GM18517 (cell line): ENCODE results near the gene STRIP2.

Source experiments
- ATAC-seq: cut with Tn5 transposase; IDR thresholded peaks from one replicate; pipeline ENCODE4 v1.9.1; 2021; ENCODE audit warnings: mild to moderate bottlenecking, moderate library complexity; ENCODE audit not compliant: unreplicated experiment

The STRIP2 gene

DNA sequence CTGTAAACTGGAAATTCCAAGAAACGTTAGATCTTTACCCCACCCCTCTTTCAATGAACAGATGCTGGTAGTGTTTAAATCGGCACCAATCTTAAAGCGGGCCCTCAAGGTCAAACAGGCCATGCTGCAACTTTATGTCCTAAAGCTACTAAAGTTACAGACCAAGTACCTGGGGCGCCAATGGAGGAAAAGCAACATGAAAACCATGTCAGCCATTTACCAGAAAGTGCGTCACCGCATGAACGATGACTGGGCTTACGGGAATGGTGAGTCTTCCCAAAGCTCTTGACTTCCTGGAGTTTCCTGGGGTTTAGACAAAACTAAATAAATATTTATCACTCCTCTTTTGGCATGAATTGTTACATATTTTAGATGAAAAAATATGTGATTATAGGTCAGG, 48.5 kb downstream of the STRIP2 start:
- ATAC-seq: no peak

DNA sequence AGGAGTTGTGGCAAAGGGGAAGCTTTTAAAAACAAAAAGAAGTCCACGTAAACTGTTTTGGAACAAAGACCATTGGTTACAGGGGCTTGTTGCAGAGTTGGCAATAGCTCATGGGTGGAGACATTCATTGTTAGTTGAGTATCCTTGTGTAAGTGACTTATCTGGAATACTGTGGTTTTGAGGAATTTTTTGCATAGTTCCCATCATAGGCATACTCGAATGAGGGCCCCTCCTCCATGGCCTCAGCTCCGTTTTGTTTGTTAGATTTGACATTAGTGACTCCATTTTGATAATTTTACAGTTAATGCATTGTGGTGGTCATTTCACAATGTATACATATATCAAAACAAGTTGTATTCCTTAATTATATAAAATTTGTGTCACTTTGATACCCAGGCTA, 55.3 kb downstream of the STRIP2 start:
- ATAC-seq: no peak

DNA sequence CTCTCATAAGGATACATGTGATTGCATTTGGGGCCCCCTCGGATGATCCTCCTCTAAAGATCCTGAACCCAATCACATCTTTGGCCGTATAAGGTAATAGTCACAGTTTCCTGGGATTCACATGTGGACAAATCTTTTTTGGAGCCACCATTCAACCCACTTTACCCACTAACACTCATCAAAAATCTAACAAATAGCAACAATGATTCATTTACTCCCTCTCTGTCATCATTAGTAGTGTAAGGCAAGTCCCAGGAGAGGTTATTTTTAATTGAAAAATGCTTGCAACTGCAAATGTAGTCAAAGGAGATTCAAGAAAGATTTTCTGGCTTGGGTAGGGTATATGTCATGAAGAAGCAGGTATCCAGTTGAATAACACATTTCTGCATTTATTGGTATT, 58.2 kb downstream of the STRIP2 start:
- no peak for ATAC-seq

DNA sequence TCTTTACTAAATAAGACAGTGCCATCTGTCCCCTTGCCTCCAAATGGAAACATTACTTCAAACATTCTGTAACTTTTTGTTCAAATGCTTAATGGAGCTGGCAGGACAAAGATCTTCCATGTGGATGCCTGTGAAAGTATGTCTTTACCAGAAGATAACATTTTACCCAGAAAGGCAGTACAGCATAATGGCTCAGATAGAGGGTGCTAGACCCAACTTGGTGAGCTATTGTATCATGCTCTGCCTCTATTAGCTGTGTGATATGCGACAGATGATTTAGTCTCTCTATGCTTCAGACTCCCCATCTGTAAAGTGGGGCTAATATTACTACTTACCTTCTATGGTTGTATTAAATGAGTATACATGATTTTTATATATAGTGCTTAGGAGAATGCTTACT, 59.3 kb downstream of the STRIP2 start:
- peak; percentile 19 for ATAC-seq

DNA sequence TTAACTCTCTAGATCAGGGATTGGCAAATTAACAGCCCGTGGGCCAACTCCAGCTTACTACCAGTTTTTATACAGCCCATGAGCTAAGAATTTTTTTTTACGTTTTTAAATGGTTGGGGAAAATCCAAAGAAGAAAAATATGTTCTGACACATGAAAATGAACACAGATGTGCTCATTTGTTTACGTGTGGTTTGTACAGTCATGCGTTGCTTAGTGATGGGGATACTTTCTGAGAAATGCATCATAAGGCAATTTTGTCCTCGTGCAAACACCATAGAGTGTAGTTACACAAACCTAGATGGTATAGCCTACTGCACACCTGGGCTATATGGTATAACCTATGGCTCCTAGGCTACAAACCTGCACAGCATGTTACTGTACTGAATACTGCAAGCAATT, 59.8 kb downstream of the STRIP2 start:
- peak; percentile 77 for ATAC-seq

DNA sequence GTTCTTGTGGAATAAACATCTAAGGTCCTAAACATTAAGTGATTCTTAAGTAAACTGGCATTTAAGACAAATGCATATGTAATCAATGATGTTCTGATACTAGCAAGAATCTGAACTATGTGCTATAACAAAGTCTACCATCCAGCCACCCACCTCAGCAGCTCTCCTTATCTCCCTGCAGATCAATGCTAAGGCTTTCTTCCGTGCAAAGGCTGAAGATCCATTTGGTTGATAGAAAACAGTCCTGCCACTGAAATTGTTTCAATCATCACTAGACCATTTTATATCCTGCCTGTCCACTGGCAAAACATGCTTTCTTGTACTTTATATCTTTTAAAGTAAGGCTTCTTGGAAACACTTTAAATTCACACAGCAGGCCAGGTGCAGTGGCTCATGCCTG, 61.8 kb downstream of the STRIP2 start:
- no peak for ATAC-seq

DNA sequence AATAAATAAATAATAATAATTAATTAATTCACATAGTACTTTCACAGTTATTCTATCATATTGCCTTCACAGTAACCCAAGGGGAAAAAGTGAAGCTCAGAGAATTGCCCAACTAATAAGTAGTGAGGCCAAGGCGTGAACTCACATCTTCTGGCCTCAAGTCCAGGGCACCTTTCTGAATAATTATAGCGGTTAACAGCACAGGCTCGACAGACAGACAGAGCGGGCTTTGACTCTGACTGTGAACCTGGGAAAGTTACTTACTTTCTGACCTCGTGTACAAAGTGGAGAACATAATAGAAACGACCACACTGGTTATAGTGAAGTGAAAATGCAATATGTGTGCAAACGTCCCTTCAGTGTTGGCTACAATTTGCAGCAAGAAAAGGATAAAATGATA, 62.4 kb downstream of the STRIP2 start:
- no peak for ATAC-seq

DNA sequence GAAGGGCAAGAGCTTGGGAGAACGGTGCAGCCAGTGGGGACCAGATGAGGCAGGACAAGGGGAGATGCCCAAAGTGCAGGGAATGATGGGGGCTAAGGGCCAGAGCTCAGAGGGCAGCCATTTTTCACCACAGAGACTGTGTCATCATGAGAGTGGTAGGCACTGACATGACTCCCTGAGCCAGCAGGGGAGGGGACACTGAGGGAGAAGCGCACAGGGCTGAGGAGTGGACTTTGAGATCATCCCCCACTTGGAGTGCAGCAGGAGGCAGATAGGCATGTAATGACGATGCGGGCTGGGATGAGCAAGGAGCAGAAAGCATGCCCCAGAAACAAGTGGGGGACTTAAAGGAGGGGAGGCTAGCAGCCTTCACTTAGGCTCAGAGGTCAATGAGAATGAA, 62.9 kb downstream of the STRIP2 start:
- ATAC-seq: no peak

DNA sequence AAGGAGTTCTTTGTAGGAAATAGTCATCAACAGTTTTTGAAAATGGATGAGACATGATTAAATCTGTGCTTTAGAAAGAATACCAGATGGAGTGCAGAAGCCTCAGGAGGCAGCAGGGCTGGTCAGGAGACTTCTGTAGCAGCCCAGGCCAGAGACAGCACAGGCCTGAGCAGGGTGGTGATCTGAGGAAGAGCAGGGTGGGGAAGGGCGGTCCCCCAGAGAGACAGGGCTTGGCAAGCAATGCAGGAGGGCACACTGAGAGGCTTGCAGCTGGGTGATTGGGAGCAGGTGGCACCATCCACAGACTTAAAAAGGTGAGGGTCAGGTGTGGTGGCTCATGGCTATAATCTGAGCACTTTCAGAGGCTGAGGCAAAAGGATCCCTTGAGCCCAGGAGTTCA, 63.8 kb downstream of the STRIP2 start:
- ATAC-seq: no peak

DNA sequence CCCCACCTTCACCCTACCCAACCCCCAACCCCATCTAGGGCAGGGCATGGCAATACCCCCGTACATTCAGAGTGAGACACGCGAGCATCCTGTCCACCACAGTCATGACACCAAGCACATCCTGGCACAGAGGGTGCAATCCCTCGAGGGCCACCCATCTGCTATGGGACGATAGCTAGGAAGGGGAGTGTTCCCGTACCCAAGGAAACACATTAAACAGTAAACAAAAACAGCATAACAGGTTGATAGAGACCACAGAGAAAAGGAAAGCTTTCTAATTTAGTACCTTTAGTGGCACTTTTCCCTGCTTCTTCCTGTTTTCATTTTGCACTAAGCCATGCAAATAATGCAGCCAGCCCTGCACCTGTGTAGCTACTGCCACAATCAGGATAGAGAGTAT, 65.8 kb downstream of the STRIP2 start:
- ATAC-seq: no peak

DNA sequence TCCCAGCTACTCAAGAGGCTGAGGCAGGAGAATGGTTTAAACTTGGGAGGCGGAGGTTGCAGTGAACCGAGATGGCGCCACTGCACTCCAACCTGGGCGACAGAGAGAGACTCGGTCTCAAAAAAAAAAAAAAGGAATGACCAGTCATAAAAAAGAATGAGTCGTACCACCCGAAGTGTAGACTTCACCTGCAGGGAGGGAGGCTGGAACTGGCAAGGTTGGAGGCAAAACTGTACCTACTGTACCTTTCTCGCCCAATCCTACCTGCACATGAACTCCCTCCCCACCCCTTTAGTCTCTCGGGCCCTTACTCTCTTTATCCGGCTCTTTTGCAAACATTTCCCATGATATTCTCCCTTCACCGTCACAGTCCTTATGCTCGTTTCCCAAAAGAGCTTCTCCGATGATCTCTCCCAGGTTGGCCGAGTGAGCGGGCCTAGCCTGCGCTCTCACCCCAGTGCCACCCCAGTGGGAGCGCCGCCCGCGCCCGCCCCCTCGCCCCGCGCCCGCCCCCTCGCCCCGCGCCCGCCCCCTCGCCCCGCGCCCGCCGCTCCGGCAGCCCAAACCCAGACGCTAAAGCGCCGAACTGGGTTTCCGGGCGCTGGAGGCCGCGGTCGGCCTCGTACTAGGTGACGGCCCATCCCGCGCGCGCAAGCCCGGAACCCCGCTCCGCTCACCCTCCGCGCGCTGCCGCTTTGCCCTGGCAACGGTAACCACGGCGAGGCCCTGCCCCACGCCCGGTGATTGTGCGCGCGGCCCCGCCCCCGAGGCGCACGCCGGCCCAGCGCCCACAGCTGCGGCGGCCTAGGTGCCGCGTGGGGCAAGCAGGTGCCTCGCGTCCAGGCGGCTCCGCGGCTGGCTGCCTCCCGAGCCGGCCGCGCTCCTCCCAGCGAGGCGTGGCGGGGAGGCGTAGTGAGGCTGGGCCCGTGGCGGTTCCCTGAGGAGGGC, 67.8 kb downstream of the STRIP2 start, which contains the start of gene SMKR1:
Gene SMKR1 (plus strand): TSS at position 772 of the 948 bp plus-strand sequence. CDS start 294 bp downstream, outside the sequence.
- ATAC-seq: peak; percentile 64

DNA sequence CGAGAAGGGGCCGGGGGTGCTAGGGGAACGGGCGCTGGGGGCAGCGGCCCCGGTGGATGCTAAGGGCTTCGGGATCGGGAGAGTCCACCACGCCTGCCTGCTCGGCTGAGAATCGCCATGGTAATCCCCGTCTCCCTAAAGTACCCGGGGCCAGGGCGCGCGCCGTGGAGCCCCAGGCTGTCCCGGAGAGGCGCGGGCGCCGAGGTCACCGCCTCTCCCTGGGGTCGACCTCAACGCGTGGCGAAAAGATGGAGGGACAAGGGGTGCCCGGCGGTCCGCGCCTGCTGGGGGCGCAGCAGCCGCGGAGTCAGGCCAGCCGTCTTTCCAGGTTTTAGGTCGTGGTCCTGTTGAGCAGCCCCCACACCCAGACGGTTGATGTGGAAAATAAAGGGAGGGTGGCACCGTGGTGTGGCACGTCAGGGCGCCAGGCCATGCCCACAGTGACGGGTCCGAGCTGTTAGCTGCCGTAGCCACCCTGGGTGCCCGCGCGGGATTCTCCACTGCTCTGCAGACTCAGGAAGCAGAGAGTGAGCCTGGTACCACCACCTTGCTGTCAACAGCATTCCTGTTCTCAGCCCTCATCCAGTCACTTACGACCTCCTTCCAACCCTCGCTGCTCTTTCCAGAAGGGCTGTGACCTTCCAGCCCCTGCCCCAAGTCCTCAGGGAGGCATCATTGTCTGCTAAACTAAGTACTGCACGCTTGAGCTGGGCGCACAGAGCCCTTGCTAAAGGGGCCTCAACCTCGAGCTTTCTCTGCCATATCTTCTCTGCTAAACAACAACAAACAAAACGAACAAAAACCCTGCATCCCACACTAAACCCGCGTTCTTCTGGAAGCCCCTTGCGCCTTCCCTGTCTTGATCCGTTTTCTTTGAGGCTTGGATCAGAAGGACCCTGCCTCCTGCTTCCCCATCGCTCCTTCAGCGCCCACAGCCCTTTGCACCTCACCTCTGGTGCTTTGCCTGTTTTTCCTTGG, 68.8 kb downstream of the STRIP2 start:
- ATAC-seq: no peak

DNA sequence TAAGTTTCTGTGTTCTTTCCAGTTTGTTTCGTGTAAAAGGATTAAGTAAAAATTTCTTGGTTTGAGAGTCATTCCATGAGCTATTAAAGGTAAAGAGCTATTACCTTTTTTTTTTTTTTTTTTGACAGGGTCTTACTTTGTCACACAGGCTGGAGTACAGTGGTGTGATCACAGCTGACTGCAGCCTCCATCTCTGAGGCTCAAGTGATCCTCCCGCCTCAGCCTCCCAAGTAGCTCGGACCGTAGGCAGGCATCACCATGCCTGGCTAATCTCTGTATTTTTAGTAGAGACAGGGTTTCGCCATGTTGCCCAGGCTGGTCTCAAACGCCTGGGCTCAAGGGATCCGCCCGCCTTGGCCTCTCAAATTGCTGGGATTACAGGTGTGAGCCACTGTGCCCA, 69.5 kb downstream of the STRIP2 start:
- ATAC-seq: no peak

DNA sequence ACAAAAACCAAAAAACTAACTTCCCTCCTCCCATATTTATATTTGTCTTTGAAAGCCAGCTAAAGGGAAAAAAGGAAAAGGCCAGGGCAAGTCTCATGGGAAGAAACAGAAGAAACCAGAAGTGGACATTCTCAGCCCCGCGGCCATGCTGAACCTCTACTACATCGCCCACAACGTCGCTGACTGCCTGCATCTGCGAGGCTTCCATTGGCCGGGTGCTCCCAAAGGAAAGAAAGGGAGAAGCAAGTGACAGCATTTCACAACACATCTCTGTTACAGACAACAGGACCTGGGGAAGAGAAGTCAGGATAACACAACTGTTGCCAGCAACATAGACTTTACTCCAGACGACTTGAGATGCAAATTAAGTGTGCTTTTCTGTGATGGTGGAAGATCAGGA, 78.0 kb downstream of the STRIP2 start:
- no peak for ATAC-seq

DNA sequence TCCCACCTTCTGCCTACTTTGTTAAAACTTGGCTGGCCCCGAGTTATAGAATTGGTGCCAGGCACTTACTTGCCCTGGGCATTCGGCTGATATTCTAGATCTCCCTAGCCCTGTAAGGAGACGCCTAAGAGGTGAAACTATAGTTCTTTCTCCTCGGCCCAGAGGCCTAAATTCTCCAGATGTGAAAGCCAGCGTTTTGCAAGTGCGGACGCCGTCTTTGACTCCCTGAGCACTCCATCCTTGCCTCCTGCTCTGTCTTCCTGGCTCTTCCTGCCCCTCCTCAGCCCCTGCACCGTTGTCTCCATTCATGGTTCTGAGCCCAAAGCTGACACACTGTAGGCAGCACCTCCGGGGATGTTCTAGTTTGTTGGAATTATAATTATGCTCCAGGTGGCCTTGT, 79.3 kb downstream of the STRIP2 start:
- no peak for ATAC-seq

DNA sequence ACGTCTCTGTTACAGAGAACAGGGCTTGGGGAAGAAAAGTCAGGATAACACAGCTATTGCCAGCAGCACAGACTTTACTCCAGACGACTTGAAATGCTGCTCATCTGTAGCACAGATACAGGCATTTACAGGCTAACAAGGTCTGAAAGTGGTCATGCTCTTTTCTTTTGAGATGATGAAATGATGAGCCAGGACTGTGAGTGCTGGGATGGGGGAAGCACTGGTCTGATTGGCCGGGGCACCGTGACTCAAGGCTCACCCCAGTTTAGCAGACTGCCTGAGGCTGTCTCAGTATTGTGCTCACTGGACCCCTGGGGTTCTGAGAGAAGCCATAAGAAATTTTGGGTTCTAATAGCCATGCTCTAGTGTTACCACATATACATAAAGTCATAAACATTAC, 80.5 kb downstream of the STRIP2 start:
- no peak for ATAC-seq

DNA sequence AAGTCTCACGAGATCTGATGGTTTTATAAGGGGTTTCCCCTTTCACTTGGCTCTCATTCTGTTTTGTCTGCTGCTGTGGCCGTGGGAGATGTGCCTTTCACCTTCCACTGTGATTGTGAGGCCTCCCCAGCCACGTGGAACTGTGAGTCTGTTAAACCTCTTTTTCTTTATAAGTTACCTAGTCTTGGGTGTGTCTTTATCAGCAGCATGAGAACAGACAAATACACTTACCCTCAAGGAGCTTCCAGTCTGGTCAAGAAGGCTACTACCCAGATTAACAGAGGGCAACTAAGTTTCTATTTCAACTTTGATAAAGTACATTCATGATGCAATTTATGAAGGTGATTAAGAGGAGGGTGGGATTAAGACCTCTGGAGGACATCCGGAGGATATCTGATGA, 81.1 kb downstream of the STRIP2 start:
- no peak for ATAC-seq

DNA sequence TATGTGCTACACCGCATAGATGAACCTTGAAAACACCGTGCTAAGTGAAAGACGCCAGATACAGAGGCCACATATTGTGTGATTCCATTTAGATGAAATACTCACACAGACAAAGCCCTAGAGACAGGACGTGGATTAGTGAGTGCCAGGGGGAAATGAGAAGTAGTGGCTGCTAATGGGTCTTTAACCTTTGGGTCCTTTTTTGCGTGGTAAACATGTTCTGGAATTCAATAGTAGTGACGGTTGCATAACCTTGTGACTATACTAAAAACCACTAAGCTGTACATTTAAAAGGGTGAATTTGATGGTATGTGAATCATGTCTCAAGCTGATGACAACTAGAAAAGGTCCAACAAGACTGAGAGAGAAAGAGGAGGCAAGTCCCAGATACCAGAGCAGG, 83.7 kb downstream of the STRIP2 start:
- ATAC-seq: no peak

DNA sequence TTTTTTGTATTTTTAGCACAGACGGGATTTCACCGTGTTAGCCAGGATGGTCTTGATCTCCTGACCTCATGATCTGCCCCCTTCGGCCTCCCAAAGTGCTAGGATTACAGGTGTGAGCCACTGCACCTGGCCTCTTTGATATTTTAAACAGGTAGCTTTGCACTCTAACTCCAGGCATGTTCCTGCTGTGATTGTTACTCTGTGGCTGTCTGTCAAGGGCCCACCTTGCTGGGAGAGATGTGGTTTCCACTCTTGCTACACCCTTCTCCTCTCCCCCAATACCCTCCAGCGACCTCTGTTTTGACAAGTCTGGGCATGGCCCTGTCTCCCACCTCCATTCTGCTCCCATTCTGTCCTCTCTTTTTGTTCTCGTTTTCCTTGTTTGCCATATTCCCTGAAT, 85.2 kb downstream of the STRIP2 start:
- ATAC-seq: no peak

DNA sequence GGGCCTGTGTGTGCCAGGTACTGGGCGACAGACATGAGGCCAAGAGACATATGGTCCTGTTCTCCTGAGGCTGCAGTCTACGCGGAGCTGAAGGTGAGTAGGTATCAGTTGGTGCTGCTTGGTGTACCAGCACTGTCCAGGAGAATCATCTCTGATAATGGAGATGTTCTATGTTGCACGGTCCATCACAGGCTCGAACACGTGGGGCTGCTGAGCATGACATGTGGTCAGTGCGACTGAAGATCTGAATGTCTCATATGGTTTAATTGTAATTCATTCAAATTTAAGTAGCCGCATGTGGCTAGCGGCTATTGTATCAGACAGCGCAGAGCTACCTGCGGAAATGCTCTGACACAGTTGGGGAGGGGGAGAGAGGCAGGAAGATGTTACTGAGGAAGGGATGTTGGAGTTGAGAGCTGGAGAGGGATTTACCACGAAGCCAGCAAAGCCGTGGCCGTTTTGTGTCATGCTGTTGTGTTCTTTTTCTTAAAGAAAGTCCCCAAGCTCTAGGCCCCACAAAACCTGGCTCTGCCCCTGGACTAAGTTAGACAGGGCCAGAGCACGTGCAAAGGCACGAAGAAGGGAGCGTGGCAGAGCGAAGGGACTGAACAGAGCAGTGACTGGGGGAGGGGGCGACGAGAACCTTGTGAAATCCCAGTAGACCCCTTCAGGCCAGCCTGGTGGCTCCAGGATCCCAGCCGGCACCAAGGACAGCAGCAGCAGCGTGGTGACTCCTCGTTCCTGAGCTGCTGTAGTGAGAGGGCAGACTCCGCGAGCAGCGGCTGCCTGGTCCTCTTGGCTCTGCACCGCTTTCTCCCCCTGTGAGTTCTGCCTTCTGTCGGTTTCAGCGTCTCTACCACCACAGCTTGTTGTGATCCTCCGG, 88.1 kb downstream of the STRIP2 start:
- ATAC-seq: no peak

DNA sequence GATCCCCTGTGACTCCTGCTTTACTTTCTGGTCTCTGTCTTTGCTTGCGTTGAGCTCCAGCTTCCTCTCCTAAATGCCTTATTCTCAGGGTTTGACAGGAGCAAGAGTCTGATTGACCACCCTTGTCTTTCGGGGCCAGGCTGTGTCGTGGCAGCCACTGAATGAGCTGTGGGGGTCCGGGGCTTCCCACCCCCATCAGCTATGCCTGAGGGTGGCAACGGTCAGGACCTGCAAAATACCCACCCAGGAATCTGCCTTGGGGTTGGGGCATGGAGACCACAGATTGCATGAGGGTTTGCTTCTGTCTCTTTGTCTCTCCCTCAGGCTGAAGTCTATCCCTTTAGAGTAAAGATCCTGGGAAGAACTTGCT, 88.7 kb downstream of the STRIP2 start:
- ATAC-seq: no peak
